Measurements from ENCODE around the gene CAGE1. TPM values are rescaled to one million over a fixed set of nuclear protein-coding genes. Genes with fewer than 3 reads are reported as not detected.
A peak's percentile ranks its signal among the peaks of the same experiment; 100 is the strongest.

CAGE1 gene
- total and polyA plus RNA-seq, 2 experiments from 2014 or later: 0.07 TPM; not detected in 1

DNA sequence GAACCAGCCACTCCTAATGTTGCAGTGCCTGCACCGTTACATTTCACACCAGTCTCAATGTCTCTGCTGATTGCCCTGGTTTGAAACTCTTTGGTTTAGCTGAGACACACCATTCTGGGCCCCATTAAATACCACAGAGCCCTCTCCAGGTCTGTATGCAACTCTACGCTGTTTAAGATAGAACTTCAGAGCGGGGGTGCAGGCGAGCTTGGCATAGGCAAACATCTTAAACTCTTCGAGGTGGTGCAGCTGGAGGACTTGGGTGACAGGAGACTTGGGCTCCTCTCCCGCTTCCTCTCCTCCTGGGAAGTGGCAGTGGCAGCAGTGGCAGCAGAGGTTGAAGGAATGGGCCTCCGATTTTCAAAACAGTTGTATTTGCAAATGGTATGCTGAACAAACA, 58.1 kb downstream of the CAGE1 start:
- Histone ChIP-seq H3K27me3 (ENCODE audit: insufficient read depth) (no peaks in the 10 kb centered on the region), H3K27ac (ENCODE audit: low read depth) (no peak overlapping the region), H3K9me2 (ENCODE audit: insufficient read depth) (no peaks in the 10 kb centered on the region), H3K36me3 (ENCODE audit: insufficient read depth) (no peaks in the 10 kb centered on the region), H3K4me3 (no peak overlapping the region), H3F3A (replicated peaks; ENCODE audit: low read depth) (no peaks in the 10 kb centered on the region), H3K4me2 (no peak overlapping the region), H3K79me2 (replicated peaks; ENCODE audit: insufficient read depth) (no peaks in the 10 kb centered on the region), H3K4me1 (ENCODE audit: insufficient read depth) (no peaks in the 10 kb centered on the region), H4K20me1 (replicated peaks; ENCODE audit: insufficient read depth) (no peaks in the 10 kb centered on the region), H2AFZ (peak overlapping the region; percentile 52; the same call in 1 of the 2 replicates)
- TF ChIP-seq, protein P1, sequence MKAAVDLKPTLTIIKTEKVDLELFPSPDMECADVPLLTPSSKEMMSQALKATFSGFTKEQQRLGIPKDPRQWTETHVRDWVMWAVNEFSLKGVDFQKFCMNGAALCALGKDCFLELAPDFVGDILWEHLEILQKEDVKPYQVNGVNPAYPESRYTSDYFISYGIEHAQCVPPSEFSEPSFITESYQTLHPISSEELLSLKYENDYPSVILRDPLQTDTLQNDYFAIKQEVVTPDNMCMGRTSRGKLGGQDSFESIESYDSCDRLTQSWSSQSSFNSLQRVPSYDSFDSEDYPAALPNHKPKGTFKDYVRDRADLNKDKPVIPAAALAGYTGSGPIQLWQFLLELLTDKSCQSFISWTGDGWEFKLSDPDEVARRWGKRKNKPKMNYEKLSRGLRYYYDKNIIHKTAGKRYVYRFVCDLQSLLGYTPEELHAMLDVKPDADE (IDR thresholded peaks at IDR 0.05): no peak
- TF ChIP-seq NANOG (IDR thresholded peaks at IDR 0.05; ENCODE audit: borderline replicate concordance): no peak
- TF ChIP-seq, protein P2, sequence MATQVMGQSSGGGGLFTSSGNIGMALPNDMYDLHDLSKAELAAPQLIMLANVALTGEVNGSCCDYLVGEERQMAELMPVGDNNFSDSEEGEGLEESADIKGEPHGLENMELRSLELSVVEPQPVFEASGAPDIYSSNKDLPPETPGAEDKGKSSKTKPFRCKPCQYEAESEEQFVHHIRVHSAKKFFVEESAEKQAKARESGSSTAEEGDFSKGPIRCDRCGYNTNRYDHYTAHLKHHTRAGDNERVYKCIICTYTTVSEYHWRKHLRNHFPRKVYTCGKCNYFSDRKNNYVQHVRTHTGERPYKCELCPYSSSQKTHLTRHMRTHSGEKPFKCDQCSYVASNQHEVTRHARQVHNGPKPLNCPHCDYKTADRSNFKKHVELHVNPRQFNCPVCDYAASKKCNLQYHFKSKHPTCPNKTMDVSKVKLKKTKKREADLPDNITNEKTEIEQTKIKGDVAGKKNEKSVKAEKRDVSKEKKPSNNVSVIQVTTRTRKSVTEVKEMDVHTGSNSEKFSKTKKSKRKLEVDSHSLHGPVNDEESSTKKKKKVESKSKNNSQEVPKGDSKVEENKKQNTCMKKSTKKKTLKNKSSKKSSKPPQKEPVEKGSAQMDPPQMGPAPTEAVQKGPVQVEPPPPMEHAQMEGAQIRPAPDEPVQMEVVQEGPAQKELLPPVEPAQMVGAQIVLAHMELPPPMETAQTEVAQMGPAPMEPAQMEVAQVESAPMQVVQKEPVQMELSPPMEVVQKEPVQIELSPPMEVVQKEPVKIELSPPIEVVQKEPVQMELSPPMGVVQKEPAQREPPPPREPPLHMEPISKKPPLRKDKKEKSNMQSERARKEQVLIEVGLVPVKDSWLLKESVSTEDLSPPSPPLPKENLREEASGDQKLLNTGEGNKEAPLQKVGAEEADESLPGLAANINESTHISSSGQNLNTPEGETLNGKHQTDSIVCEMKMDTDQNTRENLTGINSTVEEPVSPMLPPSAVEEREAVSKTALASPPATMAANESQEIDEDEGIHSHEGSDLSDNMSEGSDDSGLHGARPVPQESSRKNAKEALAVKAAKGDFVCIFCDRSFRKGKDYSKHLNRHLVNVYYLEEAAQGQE (IDR thresholded peaks at IDR 0.05; ENCODE audit: unreplicated experiment): no peak
- no peak for TF ChIP-seq CREB1 (CRISPR knock-in tag; IDR thresholded peaks at IDR 0.05; ENCODE audit: low read depth)
- TF ChIP-seq, protein P3, sequence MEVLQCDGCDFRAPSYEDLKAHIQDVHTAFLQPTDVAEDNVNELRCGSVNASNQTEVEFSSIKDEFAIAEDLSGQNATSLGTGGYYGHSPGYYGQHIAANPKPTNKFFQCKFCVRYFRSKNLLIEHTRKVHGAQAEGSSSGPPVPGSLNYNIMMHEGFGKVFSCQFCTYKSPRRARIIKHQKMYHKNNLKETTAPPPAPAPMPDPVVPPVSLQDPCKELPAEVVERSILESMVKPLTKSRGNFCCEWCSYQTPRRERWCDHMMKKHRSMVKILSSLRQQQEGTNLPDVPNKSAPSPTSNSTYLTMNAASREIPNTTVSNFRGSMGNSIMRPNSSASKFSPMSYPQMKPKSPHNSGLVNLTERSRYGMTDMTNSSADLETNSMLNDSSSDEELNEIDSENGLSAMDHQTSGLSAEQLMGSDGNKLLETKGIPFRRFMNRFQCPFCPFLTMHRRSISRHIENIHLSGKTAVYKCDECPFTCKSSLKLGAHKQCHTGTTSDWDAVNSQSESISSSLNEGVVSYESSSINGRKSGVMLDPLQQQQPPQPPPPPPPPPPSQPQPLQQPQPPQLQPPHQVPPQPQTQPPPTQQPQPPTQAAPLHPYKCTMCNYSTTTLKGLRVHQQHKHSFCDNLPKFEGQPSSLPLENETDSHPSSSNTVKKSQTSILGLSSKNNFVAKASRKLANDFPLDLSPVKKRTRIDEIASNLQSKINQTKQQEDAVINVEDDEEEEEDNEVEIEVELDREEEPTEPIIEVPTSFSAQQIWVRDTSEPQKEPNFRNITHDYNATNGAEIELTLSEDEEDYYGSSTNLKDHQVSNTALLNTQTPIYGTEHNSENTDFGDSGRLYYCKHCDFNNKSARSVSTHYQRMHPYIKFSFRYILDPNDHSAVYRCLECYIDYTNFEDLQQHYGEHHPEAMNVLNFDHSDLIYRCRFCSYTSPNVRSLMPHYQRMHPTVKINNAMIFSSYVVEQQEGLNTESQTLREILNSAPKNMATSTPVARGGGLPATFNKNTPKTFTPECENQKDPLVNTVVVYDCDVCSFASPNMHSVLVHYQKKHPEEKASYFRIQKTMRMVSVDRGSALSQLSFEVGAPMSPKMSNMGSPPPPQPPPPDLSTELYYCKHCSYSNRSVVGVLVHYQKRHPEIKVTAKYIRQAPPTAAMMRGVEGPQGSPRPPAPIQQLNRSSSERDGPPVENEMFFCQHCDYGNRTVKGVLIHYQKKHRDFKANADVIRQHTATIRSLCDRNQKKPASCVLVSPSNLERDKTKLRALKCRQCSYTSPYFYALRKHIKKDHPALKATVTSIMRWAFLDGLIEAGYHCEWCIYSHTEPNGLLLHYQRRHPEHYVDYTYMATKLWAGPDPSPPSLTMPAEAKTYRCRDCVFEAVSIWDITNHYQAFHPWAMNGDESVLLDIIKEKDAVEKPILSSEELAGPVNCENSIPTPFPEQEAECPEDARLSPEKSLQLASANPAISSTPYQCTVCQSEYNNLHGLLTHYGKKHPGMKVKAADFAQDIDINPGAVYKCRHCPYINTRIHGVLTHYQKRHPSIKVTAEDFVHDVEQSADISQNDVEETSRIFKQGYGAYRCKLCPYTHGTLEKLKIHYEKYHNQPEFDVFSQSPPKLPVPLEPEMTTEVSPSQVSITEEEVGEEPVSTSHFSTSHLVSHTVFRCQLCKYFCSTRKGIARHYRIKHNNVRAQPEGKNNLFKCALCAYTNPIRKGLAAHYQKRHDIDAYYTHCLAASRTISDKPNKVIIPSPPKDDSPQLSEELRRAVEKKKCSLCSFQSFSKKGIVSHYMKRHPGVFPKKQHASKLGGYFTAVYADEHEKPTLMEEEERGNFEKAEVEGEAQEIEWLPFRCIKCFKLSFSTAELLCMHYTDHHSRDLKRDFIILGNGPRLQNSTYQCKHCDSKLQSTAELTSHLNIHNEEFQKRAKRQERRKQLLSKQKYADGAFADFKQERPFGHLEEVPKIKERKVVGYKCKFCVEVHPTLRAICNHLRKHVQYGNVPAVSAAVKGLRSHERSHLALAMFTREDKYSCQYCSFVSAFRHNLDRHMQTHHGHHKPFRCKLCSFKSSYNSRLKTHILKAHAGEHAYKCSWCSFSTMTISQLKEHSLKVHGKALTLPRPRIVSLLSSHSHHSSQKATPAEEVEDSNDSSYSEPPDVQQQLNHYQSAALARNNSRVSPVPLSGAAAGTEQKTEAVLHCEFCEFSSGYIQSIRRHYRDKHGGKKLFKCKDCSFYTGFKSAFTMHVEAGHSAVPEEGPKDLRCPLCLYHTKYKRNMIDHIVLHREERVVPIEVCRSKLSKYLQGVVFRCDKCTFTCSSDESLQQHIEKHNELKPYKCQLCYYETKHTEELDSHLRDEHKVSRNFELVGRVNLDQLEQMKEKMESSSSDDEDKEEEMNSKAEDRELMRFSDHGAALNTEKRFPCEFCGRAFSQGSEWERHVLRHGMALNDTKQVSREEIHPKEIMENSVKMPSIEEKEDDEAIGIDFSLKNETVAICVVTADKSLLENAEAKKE (CRISPR knock-in tag; IDR thresholded peaks at IDR 0.05): no peak
- H3K27ac Mint-ChIP-seq: no peak overlapping the region
- no peaks in the 10 kb centered on the region for H3K36me3 Mint-ChIP-seq (ENCODE audit: low read depth)
- H3K27me3 Mint-ChIP-seq (ENCODE audit: insufficient read depth, low read depth, poor library complexity): no peaks in the 10 kb centered on the region
- no peak overlapping the region for H3K4me3 Mint-ChIP-seq
- DNase-seq (ENCODE audit: low spot score) (no peak), ATAC-seq (no peak)
- H3K9me3 Mint-ChIP-seq: no peaks in the 10 kb centered on the region
- no peaks in the 10 kb centered on the region for H3K4me1 Mint-ChIP-seq
